Cardiac muscle cell (in vitro differentiated cells and primary cell): Measurements from ENCODE around the gene SBF1. TPM values are rescaled to one million over a fixed set of nuclear protein-coding genes. Genes with fewer than 3 reads are reported as not detected.

Experiments
- DNase-seq, 2 donors: peaks; one replicate each; pipeline versions ENCODE4 v3.0.0 to v3.0.0-alpha.2; 2010 to 2017; ENCODE audit warnings: low read depth in 1 of 2, low spot score in 1 of 2
- H3K27ac ChIP-seq: fragments of 200-600 bp; sonication (generic); 2 replicates; pipeline ENCODE4 v1.5.1; 2016
- H3K27me3 ChIP-seq: fragments of 200-600 bp; sonication (generic); 2 replicates; pipeline ENCODE4 v1.6.0; 2016; ENCODE audit warnings: control low read depth
- H3K36me3 ChIP-seq: fragments of 200-600 bp; sonication (generic); 2 replicates; pipeline ENCODE4 v1.5.1; 2016; ENCODE audit warnings: control low read depth
- H3K4me1 ChIP-seq: fragments of 200-600 bp; sonication (generic); 2 replicates; pipeline ENCODE4 v1.8.1; 2017; ENCODE audit warnings: low read depth, mild to moderate bottlenecking, mixed run types
- H3K4me3 ChIP-seq: fragments of 200-600 bp; sonication (generic); 2 replicates; pipeline ENCODE4 v1.5.1; 2016; ENCODE audit warnings: mild to moderate bottlenecking
- H3K9me3 ChIP-seq: fragments of 200-600 bp; sonication (generic); 2 replicates; pipeline ENCODE4 v1.5.1; 2017; ENCODE audit warnings: low read depth, mild to moderate bottlenecking, control low read depth
- CTCF ChIP-seq: IDR thresholded peaks from 2 replicates; pipeline ENCODE4 v1.5.1; 2012; ENCODE audit warnings: low read depth, mild to moderate bottlenecking, low read length
- polyA plus RNA-seq: library from polyadenylated mRNA; unstranded; fragments of >200 nt; fragmentation: Nextera tagmentation; extraction: Ambion mirVana; gene quantifications from 2 replicates; pipeline ENCODE4 v1.2.1, GENCODE V29; 2016
- total RNA-seq: library from RNA; depleted of rRNA; stranded (reverse); fragments of >200 nt; gene quantifications from 2 replicates; pipeline ENCODE4 v1.2.3, GENCODE V29; 2016

Gene SBF1
- total and polyA plus RNA-seq, 2 experiments from 2014 or later: 39.1 to 111 TPM

DNA sequence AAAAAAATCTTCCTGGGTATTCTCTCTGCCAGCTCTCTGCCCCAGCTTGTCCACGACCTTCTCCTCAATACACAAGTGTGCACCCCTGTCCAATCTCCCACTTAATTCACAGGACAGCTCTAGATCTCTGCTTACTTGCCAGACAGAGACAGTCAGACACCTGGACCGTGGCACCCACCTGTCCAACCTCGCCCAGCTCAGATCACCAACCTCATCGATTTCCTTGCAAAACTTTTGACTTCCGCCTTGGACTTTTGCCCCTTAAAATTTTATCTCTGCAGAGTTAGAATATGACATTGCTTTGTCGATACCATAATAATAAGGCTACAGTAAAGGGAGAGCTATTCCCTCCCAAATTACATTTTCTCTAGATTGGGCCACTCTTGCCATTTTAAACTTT lies 22.3 kb upstream of the SBF1 start:
- Histone ChIP-seq H3K27me3 (no peaks in the 10 kb centered on the region), H3K27ac (no peak overlapping the region), H3K9me3 (no peaks in the 10 kb centered on the region), H3K4me1 (no peaks in the 10 kb centered on the region), H3K36me3 (no peaks in the 10 kb centered on the region), H3K4me3 (no peak overlapping the region)
- DNase-seq: no peak
- no peak for TF ChIP-seq CTCF

DNA sequence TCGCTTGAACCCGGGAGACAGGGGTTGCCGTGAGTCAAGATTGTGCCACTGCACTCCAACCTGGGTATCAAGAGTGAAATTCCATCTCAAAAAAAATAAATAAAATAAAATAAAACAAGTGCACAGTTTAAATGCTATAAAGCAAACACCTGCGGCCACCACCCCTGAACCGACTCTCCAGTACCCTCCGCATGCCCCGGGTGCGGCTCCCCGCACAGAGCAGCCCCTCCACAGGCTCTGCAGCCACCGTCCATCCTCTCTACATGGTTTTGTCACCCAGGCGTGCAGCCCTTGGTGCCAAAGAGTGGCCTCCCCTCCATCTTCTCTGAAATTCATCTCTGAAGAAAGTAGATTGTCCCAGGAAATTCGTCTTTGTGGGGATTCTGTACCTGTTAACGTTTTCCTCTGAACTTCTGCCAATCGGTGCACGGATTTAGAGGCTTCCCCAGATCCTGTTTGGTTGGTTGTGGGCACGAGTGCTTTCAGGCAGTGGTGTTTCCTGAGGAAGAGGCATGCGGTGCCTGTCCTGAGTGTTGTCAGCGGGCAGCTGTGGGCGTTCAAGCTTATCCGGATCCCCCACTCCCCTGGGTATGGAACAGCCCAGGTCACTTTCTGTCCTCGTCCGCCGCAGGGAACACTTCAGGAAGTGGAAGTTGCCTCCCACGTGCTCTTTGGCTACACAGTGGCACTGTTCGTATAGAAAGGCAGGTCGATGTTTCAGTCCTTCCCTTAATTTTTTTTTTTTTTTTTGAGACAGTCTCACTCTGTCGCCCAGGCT lies 15.9 kb upstream of the SBF1 start:
- Histone ChIP-seq H3K4me1 (no peaks in the 10 kb centered on the region), H3K9me3 (no peaks in the 10 kb centered on the region), H3K27ac (no peak overlapping the region), H3K4me3 (no peak overlapping the region), H3K36me3 (no peaks in the 10 kb centered on the region), H3K27me3 (no peaks in the 10 kb centered on the region)
- no peak for TF ChIP-seq CTCF
- no peak for DNase-seq

- H3K4me3 ChIP-seq: no peak overlapping the region
- no peaks in the 10 kb centered on the region for H3K9me3 ChIP-seq
- H3K27ac ChIP-seq: no peak overlapping the region
- no peak for TF ChIP-seq CTCF
- H3K36me3 ChIP-seq: no peaks in the 10 kb centered on the region
- DNase-seq: no peak
- no peaks in the 10 kb centered on the region for H3K4me1 ChIP-seq
- no peaks in the 10 kb centered on the region for H3K27me3 ChIP-seq
Observed at GRCh38 chr22:50489363-50490243, 14.8 kb upstream of the SBF1 start.

- no peak overlapping the region for H3K4me3 ChIP-seq
- H3K27ac ChIP-seq: no peak overlapping the region
- H3K27me3 ChIP-seq: no peaks in the 10 kb centered on the region
- no peaks in the 10 kb centered on the region for H3K9me3 ChIP-seq
- no peaks in the 10 kb centered on the region for H3K36me3 ChIP-seq
- DNase-seq: no peak
- TF ChIP-seq CTCF: no peak
- H3K4me1 ChIP-seq: no peaks in the 10 kb centered on the region
Observed at GRCh38 chr22:50488886-50489285, 14.1 kb upstream of the SBF1 start.

GRCh38 chr22:50488006-50488677 lies 13.3 kb upstream of the SBF1 start:
- H3K27ac ChIP-seq: no peak overlapping the region
- no peak overlapping the region for H3K4me3 ChIP-seq
- H3K27me3 ChIP-seq: peaks cover 1% of the 10 kb centered on the region
- no peak for TF ChIP-seq CTCF
- H3K36me3 ChIP-seq: no peaks in the 10 kb centered on the region
- no peaks in the 10 kb centered on the region for H3K9me3 ChIP-seq
- DNase-seq: no peak
- H3K4me1 ChIP-seq: no peaks in the 10 kb centered on the region
